Renal pelvis (tissue), 4 donors: ENCODE data around the gene PRKCE. TPM values are rescaled to one million over a fixed set of nuclear protein-coding genes. Genes with fewer than 3 reads are reported as not detected.

Experiments used
- DNase-seq: peaks from one replicate; pipeline ENCODE4 v3.0.0-alpha.2; 2013
- polyA plus RNA-seq, 3 donors: library from polyadenylated mRNA; unstranded; fragments of 120-200 nt; gene quantifications; one replicate each; pipeline ENCODE4 v1.2.1, GENCODE V29; 2013; ENCODE audit not compliant: insufficient read length in 3 of 3

The PRKCE gene
- polyA plus RNA-seq, 3 donors: 7.8 to 9.9 (median 7.8) TPM

DNA sequence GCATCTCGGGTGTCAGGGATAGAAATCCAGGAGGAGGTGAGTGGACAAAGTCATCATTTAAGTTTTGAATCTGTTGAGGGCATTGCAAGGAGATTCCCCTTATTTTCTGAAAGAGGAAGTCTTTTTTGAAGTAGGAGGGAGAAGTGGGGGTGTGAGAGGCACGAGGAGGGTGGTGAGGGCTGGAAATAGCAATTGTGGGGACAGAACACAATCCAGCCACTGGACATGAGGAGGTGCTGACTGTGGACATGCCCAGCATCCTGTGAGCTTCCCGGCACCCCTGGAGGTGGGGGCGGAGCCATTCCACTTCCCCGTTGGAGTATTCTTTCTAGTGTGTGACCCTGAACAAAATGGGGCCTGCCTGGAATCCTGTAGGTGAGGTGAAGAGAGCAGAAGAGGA is 335.0 kb downstream of the PRKCE start:
- DNase-seq: no peak

DNA sequence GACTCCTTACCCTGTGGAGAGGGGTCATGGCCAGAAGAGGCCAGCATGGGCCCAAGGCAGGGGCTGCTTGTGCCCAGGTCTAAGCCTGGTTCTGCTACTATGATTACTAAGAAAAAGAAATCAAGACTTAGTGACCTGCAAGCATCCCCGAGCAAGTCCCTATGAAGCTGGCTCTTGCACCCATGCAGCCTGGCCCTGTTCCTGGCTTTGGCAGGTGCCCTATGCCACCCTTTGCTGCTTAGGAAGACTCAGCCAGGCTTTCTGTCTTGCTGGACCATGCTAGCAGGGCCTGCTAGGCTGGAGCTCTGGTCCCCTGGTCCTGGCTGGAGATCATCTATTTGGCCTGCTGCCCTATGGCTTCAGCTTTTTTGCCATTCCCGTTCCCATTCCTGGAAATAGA is 336.4 kb downstream of the PRKCE start:
- DNase-seq: no peak

DNA sequence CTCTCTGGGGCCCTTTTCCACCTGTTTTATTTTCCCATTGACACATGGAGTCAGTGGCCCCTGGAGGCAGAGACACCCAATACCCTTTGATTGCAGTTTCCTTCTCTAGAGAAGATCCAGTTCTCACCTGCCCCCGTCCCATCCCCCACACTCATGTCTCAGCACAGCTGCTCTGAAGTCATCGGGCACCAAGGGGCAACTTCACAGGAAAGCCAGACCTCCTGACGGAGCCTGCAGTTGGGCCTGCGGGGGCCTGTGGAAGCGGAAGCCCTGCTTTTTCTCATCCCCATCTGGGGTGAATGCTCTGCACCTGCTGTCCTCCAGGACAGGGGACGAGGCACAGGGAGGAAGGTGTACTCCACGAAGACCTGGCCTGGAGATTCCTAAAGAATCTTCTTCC is 337.4 kb downstream of the PRKCE start:
- no peak for DNase-seq

DNA sequence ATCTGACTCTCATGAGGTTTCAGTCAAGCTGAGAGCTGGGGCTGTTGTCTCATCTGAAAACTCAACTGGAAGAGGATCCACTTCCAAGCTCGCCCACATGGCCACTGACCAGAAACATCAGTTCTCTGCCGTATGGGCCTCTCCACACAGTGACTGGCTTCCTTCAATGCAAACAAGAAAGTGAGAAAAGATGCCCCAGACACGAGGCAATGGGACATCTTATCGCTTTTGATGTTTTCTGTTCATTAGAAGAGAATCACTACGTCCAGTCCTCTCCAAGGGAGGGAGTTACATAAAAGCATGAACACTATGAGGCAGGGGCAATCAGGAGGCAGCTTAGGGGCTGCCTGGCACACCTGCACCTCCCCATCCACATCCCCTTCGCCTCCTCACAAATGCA is 338.7 kb downstream of the PRKCE start:
- no peak for DNase-seq

DNA sequence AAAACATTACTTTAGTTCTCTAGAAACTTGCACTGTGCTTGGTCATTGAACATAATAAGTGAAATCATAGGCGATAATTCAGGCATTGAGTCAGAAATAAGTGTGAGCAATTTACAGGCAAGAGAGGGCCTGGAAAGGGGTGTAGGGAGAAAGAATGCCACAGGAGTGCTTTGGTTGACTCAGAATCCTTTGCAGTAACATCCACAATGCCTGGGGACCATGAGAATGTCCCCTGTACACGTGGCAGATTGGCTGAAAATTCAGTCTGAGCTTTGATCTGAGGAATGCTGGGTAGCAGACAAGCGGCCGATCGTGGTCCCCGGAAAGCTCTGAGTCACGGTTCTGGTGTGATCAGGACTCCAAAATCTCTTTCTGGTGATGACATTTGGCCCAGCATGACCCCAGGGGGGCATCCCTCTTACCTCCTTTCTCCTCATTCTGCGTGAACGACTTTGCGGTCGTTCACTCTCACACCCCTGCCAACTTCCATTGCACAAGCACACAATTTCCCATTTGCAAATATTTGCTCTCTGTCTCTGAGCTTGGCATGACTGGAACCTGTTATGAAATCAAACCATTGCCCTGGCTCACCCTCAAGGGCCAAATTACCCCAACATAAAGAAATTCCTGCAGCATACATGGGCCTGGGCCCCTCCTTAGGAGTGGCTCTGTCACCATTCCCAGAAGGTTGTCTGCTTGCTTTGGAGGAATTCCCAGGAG is 340.7 kb downstream of the PRKCE start:
- no peak for DNase-seq

DNA sequence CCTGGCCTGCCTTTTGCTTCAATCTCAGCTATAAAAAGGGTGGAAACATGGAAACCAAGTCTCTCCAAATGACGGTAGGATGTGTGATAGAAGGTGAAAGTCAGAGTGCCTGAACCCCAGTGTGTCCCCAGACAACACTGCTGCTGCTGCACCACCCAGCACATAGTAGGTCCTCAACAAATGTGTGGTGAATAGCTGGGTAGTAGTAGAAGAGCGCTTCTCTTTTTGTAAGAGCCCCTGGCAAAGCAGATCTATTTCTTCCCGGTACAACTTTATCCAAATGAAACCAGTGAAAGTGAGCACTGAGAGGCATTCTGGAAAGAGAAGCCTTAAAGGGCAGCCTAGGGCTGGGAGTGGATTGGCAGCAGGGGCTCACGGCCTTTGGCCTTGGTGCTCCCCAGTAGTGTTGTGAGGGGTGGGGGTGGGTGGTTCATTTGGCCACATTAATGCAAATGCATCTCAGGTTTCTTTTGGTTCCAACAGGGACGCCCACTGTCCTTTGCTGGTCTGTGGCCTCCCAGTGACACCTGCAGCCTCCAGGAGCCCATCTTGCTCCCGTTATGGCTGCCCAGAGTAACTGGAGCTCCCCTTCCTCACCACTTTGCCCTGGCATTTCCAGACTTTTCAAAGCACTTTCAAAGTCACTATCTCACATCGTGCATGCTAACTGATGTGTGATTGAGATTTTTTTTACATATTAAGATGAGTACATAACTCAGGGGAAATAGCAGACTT is 341.4 kb downstream of the PRKCE start:
- DNase-seq: no peak

DNA sequence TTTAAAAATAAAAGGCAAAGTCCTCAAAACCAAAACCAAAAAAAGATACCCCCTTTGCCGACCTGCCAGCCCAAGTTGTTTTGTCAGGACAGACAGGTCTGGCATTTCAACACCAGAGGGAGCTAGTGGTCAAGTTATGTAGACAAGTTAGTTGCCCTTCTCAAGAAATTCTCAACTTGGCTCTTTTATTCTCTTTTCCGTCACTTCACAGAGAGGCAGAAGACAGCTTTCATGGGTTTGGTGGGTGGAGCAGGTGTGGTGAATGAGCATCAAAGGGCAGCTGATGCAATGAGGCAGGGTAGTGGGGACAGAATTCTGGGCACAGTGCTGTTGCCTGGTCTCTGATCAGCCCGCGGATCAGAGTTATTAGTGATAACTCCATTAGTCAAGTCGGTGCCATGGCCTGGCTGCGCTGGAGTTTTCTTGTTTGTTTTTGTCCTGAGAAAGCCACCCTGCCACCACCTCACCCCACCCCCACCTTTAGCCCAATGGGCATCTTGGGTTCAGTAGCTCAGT is 342.1 kb downstream of the PRKCE start:
- peak; percentile 73 for DNase-seq

DNA sequence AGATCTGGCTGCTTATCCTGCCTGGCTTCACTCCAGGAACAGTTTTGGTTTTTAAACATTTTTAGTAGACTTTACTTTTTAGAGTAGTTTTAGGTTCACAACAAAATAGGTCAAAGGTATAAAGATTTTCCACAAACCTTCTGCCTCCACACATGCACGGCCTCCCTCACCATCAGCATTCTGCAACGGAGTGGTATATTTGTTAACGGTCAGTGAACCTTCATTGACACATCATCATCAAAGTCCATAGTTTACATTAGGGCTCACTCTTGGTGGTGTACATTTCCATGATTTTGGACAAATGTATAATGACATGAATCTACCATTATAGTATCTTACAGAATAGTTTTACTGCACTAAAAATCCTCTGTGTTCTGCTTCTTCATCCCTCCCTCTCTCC is 342.6 kb downstream of the PRKCE start:
- no peak for DNase-seq

DNA sequence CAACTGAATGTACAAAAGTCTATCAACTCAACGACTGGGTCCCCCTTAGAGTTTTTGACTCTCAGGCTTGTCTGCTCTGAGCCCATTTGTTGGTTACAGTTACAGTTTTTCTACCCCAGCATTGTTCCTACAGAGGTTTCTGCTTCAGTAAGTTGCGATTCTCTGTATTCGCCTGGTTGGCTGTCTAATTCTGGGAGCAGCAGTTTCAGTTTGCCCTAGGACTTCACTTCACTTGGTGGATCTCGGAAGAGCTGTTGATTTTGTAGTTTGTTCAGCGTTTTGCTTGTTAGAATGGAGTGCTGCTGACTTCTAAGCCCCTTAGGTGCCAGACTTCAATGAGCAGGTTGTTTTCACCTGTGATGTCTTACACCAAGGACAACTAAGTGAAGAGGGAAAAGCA is 349.2 kb downstream of the PRKCE start:
- DNase-seq: no peak

DNA sequence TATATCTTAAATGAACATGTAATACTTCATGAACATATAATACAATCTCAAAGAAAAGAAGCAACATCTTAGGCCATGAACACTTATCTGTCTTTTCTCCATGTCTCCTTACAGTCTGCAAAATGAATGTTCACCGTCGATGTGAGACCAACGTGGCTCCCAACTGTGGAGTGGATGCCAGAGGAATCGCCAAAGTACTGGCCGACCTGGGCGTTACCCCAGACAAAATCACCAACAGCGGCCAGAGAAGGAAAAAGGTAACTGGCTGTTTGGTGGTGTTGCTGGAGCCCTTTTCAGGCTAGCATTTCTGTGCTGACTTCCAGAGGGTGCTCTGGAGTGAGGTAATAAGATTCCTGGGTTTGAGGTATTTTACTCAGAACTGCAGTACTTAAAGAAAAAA is 349.8 kb downstream of the PRKCE start:
- DNase-seq: no peak

DNA sequence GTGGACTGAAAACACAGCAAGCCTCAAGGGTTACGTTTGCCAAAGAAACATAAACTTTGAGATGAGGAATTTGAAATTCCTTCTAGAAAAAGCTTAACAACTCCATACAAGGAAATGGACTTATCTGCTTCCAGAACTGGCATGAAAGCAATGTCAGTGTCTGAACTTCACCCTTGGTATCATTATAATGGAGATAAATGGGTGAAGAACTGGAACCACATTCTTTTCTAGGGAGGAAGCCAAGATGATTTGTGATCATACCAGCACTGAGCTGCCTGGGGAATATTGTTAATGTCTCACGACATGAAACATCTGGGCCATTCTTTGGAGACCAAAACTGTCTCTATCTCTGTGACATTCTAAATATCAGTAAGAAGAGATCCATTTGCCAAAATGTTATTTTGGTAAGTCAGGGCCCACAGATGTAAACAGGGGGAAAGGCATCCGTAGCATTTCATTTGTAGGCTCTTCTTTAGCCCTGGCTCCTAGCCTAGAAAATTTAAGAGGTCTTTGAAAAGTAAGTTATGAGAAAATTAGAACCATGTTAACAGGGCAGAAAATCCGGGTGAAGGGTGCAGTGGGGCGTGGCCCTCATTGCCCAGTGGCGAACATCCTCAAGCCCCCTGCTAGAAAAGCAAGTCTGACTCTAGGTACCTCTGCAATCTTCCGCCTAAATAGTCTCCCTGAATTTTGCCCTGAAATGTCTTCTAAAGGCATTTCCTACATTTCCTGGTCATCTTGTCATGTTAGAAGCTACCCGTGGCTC is 350.4 kb downstream of the PRKCE start:
- peak; percentile 80 for DNase-seq

DNA sequence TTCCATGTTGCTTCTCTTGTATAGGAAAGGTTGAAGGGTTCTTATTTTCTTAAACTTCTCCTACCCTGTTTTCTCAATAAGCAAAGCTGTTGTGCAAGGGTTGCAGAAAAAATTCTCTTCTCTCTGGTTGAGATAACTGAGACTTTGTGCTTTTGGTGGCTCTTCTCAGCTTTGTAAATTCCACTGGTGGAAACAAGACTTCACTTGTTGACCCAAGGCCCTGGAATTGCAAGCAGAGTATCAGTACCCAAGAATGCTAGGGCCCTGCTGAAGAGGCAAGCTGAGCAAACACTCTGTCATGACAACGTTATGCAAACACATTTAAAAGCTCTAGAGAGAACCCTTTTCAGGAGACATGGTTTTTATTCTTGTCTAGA is 351.0 kb downstream of the PRKCE start:
- DNase-seq: no peak

DNA sequence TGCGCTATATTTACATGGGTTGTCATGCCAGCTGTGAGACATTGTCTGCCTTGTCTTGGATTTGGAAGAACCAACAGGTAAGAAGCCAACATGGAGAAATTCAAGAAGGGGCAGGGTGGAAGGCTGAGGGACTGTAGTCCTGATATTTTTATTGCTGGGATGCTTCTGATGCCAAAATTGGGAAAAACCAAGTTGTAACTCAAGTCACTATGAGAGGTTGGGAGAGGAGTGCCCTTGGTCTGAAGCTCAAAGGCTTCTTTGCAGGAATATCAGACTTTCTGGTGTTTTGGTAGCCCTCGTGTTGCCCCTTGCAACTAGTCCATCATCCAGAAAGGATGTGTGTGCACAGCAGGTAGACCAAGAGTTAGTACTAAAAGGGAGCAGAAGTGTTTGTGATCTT is 351.5 kb downstream of the PRKCE start:
- DNase-seq: no peak

DNA sequence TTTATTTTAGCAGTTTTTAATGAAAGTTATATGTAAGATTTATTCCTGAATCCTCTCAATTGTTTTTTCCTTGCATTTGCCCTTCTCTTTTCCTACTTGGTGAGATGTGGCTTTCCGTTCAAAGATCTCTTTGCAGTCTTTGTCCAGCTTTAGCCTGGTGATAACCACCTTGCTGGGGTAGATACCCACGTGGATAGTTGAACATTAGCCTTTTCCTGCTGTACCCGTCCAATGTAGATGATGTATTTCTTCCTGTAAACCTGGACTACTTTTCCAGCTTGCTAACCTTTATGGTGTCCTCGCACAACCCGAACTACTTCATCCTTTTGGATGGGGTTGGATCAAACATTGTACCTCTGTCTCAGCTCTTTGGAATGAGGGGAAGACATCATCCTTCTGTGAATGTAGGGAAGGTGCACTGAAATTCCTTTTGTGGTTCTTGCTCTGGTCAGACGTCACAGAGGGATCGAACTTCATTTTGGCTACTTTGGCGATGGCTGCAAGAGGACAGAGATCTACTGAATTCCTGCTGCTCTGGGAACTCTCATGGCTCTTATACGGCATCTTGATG is 352.5 kb downstream of the PRKCE start:
- DNase-seq: no peak

DNA sequence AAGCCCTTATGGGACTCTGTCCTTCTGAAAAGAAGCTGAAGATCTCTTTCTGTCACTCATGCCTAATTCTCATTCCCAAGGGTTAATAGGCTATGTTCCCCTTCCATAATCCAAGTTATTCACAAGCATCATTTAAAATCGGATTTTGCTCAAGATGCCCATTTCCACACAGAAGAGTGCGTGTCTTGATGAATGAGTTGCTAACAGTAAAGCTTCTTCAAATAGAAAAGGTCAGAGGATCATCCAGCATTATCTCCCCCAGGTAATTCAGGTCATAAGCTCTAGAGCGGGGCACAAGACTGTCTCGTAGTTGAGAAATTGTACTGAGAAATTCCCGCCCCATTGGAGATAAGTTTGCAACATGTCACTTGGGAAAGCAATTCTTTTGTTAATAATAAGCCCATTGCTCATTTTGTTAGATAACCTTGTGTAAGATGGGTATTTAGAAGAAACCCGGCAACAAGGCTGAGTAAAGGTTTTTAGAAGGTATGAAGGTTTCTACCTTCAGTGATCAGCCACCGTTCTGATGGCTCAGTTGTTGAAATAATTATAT is 355.1 kb downstream of the PRKCE start:
- DNase-seq: no peak

DNA sequence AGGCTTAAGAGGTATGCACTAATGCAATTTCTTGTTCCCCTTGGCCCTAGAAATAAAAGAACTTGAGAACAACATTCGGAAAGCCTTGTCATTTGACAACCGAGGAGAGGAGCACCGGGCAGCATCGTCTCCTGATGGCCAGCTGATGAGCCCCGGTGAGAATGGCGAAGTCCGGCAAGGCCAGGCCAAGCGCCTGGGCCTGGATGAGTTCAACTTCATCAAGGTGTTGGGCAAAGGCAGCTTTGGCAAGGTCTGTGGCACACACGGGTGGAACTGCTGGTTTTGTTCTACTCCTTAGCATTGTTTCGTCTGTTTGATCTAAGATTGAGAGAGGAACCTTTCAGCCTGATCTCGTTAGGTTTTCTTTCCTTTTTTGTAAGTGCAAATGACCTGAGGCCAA is 355.9 kb downstream of the PRKCE start:
- no peak for DNase-seq

DNA sequence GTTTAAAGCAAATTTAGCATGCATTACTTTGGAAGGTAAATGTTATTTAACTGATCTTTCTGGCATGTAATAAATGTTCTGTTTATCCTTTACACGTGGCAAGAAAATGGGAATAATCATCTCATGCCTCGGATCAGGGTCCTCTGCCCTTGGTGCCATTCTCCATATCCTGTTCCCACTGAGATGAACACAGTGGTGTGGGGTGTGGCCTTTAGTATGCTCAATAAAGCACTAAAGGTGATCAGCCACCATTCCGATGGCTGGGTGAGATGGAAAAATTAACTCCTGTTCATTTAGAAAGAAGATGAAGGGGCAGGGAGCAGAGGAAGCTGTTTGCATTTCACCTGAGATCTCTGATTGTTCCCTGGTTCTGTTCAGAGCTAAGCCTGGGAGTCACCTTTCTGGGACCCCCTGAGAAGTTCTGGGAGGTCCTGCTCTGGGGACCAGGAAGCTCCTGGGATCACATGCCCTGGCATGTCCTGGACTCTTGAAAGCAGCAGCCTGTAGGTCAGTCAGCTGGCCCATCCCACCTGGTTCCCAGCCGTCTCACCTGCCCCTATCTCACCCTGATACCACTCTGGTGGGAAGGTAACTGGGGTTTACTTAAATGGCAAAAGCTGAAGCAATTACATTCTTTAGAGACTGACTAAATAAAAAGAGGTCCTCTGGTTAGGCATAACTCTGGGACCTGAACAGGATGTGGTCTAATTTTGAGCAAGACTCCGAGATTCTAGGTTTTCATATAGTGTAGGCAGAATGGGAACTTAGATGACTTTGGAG is 356.8 kb downstream of the PRKCE start:
- DNase-seq: no peak

DNA sequence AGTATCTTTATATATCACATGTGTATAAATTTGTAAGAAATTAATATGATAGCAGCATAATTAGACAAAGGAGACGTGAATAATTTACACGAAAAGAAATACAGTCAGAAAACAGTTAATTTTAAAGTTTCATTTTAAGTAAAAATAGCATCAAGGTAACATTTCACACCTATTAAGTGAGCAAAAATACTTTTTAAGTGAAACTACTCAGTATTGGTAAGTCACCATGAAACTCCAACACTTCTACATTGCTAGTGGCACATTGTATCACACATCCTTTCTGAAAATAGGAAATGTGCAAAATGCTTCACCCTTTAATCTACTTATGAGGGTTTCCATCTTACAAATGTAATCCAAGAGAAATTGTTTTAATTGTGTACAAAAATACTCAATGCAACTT is 357.8 kb downstream of the PRKCE start:
- no peak for DNase-seq

DNA sequence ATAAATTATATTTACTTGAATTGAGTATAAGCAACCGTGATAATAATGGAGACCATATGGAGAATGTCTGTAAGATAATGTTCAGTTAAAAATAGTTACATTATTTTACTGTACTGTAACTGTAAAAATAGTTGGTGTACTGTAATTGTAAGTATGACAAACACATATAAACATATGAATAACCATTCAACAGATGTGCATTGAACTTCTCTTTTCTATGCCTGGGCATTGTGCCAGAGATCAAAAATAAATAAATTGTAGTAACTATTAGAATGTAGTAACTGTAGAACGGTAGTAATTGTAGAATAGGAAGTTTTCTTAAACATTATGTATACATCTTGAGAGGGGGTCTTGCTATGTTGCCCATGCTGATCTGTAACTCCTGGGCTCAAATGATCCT is 358.3 kb downstream of the PRKCE start:
- no peak for DNase-seq

DNA sequence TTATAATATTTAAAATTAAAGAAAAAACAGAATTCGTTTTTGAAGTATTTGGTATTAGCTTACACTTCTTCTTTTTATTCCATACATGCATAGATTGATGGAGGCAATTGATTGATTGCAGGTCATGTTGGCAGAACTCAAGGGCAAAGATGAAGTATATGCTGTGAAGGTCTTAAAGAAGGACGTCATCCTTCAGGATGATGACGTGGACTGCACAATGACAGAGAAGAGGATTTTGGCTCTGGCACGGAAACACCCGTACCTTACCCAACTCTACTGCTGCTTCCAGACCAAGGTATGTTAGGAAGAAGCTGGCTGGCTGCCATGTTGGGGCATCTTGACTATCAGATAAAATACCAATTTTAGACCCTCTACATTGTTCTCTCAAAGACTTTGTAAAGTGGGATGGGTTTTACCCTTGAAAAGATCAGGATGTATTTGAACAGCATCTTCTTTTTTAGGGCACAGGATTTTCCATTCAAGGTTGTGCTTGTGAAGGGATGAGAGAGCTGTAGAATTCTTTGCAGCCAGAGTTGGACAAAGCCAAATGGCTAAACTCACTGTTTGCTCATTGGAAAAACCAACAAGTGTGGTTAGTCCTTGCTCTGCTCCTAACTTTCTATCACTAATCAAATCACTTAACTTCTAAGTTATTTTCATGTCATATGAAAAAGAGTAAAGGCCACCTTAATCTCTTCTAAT is 358.9 kb downstream of the PRKCE start:
- no peak for DNase-seq
